GM19023 (cell line): ENCODE data around the gene PRDM16.
"Not testable (repeated sequence)": the region's sequence is repeated elsewhere in the genome, so short reads cannot be mapped to it uniquely, and the experiment has no call there.

ENCODE experiments used
- ATAC-seq: cut with Tn5 transposase; IDR thresholded peaks from one replicate; pipeline ENCODE4 v1.9.1; 2021; ENCODE audit warnings: mild to moderate bottlenecking, moderate library complexity; ENCODE audit not compliant: unreplicated experiment

PRDM16 gene

DNA sequence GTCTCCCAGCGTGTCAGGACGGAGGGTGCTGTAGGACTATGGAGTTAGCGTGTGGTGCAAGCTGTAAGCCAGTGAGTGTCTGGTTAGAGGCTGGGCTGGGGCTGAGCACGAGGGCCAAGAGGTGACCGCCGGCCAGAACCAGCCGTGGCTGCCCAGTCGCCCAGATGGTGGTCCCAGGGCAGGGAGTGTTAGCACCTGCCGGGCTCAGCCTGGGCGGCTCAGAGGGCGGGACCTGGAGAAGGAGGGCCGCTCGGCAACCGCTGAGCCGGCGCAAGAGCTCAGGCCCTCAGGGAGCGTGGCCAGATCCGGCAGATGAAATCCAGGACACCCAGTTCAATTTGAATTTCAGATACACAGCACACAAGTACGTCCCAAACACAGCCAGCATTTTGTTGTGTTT, 87.9 kb downstream of the PRDM16 start:
- ATAC-seq = no peak

DNA sequence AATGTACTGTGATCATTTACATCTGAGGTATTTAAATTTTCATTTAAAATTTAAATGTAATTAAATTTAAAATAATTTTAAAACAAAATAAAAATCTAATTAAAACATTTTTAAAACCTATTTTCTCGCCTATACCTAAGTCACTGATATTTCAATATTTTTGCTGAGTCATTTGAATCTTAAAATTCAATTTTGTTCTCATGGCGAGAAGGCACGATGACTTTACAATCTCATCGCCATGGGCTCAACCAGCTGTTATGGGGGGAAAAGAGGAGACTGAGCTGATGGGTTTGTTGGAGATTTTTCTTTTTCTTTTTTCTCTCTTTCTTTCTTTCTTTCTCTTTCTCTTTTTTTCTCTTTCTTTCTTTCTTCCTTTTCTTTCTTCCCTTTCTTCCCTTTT, 89.3 kb downstream of the PRDM16 start:
- ATAC-seq = no peak

GRCh38 chr1:3159121-3159520, 90.1 kb downstream of the PRDM16 start:
- no peak for ATAC-seq

DNA sequence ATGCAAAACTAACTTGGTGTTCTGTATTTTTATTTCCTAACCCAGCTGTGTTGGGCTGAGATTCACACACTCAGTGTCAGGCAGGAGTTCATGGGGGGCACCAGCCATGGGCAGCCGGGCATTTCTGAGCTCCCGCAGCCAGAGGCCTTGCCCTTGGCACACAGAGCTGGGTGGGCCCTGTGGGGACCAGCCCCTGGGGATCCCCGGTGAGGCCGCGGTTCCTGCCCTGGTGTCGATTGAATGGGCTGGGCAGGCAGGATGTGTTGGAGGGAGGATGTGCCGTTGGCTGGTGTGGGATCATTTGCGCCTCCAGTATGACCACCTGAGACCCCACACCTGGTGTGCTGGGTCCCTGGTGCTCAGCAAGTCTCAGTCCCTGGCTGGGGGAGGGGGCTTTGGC, 91.0 kb downstream of the PRDM16 start:
- ATAC-seq = no peak

DNA sequence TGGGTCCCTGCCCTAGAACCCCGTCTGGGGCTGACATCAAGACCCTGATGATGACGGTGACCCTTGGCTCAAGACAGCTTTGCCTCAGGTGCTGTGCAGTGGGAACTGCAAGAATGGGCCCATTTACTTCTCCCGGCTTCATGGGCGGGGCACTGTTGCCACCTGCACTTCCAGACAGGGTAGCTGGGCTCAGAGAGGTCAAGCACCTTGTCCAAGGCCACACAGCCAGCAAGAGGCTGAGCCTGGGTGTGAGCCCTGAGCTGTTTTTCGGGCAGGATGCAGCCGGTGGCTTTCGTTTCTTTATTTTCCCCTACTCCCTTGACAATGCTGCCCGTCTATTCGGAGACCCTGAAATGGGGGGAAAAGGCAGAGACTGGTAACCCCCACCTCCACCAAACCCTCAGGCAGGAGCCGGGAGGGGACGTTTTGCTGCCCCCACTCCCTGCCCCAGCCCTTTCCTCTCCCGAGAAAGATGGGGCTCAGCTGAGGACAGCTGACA, 91.7 kb downstream of the PRDM16 start:
- no peak for ATAC-seq

- no peak for ATAC-seq
These were observed 92.3 kb downstream of the PRDM16 start for GRCh38 chr1:3161176-3161840.

GRCh38 chr1:3162322-3162882, 93.4 kb downstream of the PRDM16 start:
- no peak for ATAC-seq

DNA sequence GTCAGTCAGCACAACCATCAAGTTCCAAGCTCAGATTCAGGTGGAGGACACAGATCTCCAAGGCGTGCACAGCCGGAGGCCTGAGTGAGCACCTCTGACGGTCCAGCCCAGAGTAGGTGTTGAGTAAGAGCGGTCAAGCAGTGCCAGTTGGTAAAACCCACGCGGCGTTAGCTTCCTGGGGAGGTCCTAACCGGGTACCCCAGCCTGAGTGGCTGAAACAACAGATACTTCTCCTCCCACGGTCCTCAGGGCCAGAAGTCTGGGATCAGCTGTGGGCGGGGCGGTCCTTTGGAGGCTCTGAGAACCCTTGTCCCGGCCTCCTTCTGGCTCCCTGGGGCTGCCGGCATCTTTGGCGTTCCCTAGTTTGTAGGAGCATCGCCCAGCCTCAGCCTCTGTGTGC, 94.4 kb downstream of the PRDM16 start:
- ATAC-seq = no peak

- no peak for ATAC-seq
These were observed 95.7 kb downstream of the PRDM16 start for GRCh38 chr1:3164671-3165070.

GRCh38 chr1:3165189-3165588, 96.2 kb downstream of the PRDM16 start:
- not testable (repeated sequence) for ATAC-seq

- ATAC-seq = no peak
These were observed 97.4 kb downstream of the PRDM16 start for GRCh38 chr1:3166206-3166918.

DNA sequence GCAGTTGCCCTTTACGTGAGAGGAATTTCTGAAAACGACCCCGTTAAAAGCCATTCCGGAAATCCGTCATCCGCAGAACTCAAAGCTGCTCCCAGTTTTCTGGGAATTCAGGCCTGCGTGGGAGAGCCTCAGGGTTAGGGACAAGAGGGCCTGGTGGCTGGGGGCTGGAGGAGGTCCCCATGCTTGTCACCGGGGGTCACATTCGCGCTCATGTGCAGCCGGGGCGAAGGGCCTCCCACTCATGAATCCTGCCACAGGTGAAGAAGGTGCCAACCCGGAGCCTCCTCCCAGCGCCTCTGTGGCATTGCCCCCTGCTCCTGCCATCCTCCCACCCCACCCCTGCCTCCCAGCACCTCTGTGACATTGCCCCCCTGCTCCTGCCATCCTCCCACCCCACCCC, 98.3 kb downstream of the PRDM16 start:
- ATAC-seq = no peak

- ATAC-seq = no peak
These were observed 99.7 kb downstream of the PRDM16 start for GRCh38 chr1:3168678-3169077.

DNA sequence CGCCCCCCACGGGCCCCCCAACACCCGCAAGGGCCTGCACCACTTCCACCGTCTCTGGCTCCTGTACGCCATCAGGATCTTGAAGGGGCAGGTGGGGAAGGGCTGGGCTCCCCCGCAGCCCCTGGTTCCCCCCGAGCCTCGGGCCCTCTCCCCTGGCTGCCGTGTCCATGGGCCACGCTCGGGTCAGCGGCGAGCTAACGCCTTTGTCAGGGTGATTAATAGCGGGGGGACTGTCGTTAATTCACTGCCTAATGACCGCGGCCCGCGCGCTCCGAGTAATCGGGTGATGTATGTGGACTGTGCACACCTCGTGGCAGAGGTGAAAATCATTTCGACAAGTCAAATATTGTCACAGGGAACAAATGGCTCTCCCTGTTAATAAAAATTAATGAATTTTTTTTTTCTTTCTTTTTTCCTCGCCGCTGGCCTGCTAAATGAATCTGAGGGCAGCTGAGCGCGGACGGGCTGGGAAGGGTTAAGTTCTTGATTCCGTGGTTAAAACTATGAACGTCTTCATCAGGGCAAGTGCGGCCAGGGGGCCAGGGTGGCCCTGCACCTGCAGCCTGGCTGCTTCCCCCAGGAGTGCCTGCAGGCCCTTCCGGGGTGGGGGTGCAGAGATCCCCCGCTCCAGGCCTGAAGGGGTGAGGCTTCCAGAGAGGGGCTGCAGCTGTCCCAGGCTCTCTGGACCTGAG, 100.8 kb downstream of the PRDM16 start:
- no peak for ATAC-seq

DNA sequence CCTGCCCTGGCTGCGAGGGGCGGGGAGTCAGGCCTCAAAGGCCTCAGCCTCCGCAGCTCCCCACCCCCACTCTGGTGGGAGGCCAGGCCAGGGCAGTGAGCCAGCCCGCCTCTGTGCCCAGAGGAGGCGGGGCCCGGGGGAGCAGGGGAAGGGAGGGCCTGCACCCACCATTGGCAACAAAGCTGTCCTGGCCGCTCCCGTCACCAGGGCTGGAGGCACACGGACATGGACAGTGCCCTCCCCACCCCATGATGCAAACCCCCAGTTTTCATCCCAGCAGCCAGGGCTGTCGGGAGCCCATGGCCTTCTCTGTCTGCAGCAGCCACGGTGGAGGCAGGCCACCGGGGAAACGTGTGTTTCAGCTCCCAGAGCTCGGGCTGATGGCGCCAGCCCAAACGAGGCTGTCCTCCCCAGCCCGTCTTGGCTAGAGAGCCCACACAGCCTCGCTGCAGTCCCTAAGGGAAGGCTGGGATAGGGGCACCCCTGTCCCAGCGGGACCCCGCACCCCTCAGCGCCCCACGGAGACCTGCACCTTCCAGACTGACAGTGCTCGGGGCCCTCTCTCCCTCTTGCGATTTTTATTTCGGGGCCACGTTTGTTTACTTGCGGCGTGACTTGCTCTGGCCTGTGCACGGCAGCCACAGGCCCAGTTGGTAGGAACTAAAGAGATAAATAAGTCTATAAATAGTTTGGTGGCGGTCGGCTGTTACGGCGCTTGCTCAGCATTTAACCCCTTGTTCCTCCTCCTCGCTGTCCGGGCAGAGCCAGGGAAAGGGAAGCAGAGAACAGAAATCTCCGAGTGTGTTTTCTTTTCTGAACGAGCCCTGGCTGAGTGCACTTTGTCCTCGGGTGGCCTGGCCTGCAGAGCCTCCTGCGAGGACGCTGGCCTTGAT, 101.8 kb downstream of the PRDM16 start:
- no peak for ATAC-seq

DNA sequence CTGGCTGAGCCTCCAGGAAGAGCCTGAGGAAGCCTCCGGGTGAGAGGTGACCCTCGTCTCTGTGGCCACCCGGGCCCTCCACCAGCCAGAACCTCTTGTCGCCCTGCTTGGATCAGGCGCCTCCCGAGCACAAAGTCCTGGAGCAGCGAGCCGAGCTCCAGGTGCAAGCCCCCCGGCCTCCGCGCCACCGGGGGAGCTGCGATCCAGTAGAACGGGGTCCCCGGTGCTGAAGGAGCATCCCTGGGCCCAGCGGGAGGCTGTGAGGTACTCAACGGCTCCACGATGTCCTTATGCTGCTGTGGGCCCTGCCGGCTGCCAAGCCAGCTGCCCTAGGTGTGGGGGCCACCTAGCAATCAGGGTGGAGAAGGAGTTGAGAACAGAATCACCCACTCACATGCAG, 102.8 kb downstream of the PRDM16 start:
- ATAC-seq = no peak

DNA sequence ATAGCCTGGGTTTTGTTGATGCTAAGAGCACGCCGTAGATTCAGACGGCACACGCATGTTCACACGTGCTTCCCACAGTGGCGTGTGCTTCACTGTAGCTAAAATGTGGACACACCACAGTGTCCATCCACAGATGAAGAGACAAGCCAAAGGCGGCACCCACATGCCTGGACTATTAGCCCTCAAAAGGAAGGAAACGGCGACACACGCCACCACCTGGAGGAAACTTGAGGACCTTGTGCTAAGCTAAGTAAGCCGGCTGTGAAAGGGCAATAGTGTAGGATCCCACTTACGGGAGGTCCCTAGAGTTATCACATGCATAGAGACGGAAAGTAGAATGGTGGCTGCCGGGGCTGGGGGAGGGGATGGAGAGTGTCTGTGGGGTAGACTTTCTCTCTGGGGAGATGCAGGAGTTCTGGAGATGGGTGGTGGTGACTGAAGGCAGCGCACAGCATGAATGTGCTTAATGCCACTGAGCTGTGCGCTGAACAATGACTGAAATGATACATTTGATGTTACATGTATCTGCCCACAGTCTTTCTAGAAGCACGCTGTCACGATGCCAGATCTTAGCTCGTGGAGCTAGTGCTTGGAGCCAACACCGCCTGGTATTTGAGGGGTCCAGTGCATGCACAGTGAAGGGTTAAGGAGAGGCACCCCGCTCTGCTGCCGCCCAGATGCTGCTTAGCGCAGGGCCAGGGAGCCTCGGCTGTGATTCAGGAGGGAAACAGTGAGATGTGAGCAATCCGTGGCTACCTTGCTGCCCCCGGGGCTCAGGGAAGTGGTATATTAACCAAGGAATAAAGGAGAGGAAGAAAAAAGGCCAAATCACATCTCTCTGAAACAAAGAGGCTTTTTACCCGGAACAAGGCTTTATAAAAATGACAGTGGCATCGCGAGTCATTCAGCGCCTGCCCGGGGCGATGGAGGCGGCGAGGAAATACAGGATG, 103.7 kb downstream of the PRDM16 start:
- ATAC-seq = no peak

- no peak for ATAC-seq
These were observed 104.5 kb downstream of the PRDM16 start for GRCh38 chr1:3173381-3173980.
